ENCODE results near the gene CYP4F3.
A peak's percentile ranks its signal among the peaks of the same experiment; 100 is the strongest.

The CYP4F3 gene

GRCh38 chr19:15621801-15622200 is 18.9 kb upstream of the CYP4F3 start:
- DNase-seq = no peak
- H3K36me3 ChIP-seq (ENCODE audit: control insufficient read depth in 4 of 4, insufficient read depth in 4 of 4, low read length in 3 of 4) = no peaks in the 10 kb centered on the region
- ChIA-PET CTCF (no interaction called here), POLR2A (no interaction called here)
- H3K9me3 ChIP-seq (ENCODE audit: control extremely low read depth in 1 of 5, control insufficient read depth in 4 of 5, insufficient read depth in 2 of 5, low read depth in 1 of 5, low read length in 4 of 5) = peaks cover 0 to 2% (median 0%) of the 10 kb centered on the region in 5 experiments
- no peaks in the 10 kb centered on the region for H3K4me1 ChIP-seq (ENCODE audit: control extremely low read depth in 1 of 4, control insufficient read depth in 4 of 4, insufficient read depth in 4 of 4, low read length in 3 of 4)
- WGBS (ENCODE audit: insufficient coverage) = no CpG with 5 or more reads among the region's 1 CpG
- peaks cover 0 to 27% (median 2%) of the 10 kb centered on the region in 5 experiments for H3K27me3 ChIP-seq (replicated peaks in 2 of 5; ENCODE audit: control insufficient read depth in 4 of 5, insufficient read depth in 5 of 5, low read length in 4 of 5)
- no peak overlapping the region for H3K4me3 ChIP-seq (ENCODE audit: control insufficient read depth in 1 of 7, extremely low read depth in 1 of 7, insufficient read depth in 4 of 7, low read depth in 2 of 7, low read length in 6 of 7)
- H3K27ac ChIP-seq (ENCODE audit: insufficient read depth in 1 of 2, low read depth in 1 of 2, low read length in 2 of 2, poor library complexity in 1 of 2, severe bottlenecking in 2 of 2) = no peak overlapping the region

- H3K9me3 ChIP-seq (ENCODE audit: control extremely low read depth in 1 of 5, control insufficient read depth in 4 of 5, insufficient read depth in 2 of 5, low read depth in 1 of 5, low read length in 4 of 5) = peaks cover 0 to 2% (median 0%) of the 10 kb centered on the region in 5 experiments
- 76% methylated on average over 10 of the region's 11 CpGs for WGBS (ENCODE audit: insufficient coverage)
Measured at GRCh38 chr19:15622991-15623390, 17.7 kb upstream of the CYP4F3 start.

GRCh38 chr19:15623711-15624318 is 16.9 kb upstream of the CYP4F3 start:
- no peak overlapping the region for H3K4me3 ChIP-seq (ENCODE audit: control insufficient read depth in 1 of 7, extremely low read depth in 1 of 7, insufficient read depth in 4 of 7, low read depth in 2 of 7, low read length in 6 of 7)
- H3K27ac ChIP-seq (ENCODE audit: insufficient read depth in 1 of 2, low read depth in 1 of 2, low read length in 2 of 2, poor library complexity in 1 of 2, severe bottlenecking in 2 of 2) = no peak overlapping the region
- ChIA-PET POLR2A (no interaction called here), CTCF (no interaction called here)
- WGBS (ENCODE audit: insufficient coverage) = 17% methylated on average over 8 of the region's 9 CpGs
- no peaks in the 10 kb centered on the region for H3K36me3 ChIP-seq (ENCODE audit: control insufficient read depth in 4 of 4, insufficient read depth in 4 of 4, low read length in 3 of 4)
- peak in 2 of 3 donors; percentile 50 to 56 for DNase-seq
- peaks cover 0 to 33% (median 2%) of the 10 kb centered on the region in 5 experiments for H3K27me3 ChIP-seq (replicated peaks in 2 of 5; ENCODE audit: control insufficient read depth in 4 of 5, insufficient read depth in 5 of 5, low read length in 4 of 5)
- peaks cover 0 to under 1% (median 0%) of the 10 kb centered on the region in 4 experiments for H3K4me1 ChIP-seq (ENCODE audit: control extremely low read depth in 1 of 4, control insufficient read depth in 4 of 4, insufficient read depth in 4 of 4, low read length in 3 of 4)
- peaks cover 0 to 2% (median 0%) of the 10 kb centered on the region in 5 experiments for H3K9me3 ChIP-seq (ENCODE audit: control extremely low read depth in 1 of 5, control insufficient read depth in 4 of 5, insufficient read depth in 2 of 5, low read depth in 1 of 5, low read length in 4 of 5)

More at GRCh38 chr19:15622991-15623390, 17.7 kb upstream of the CYP4F3 start:
- Histone ChIP-seq H3K27me3 (replicated peaks in 2 of 5; ENCODE audit: control insufficient read depth in 4 of 5, insufficient read depth in 5 of 5, low read length in 4 of 5) (peaks cover 0 to 29% (median 2%) of the 10 kb centered on the region in 5 experiments), H3K4me3 (ENCODE audit: control insufficient read depth in 1 of 7, extremely low read depth in 1 of 7, insufficient read depth in 4 of 7, low read depth in 2 of 7, low read length in 6 of 7) (no peak overlapping the region), H3K36me3 (ENCODE audit: control insufficient read depth in 4 of 4, insufficient read depth in 4 of 4, low read length in 3 of 4) (no peaks in the 10 kb centered on the region), H3K4me1 (ENCODE audit: control extremely low read depth in 1 of 4, control insufficient read depth in 4 of 4, insufficient read depth in 4 of 4, low read length in 3 of 4) (no peaks in the 10 kb centered on the region), H3K27ac (ENCODE audit: insufficient read depth in 1 of 2, low read depth in 1 of 2, low read length in 2 of 2, poor library complexity in 1 of 2, severe bottlenecking in 2 of 2) (no peak overlapping the region)
- ChIA-PET CTCF (no interaction called here), POLR2A (no interaction called here)
- no peak for DNase-seq

- 58% methylated on average over 11 of the region's 22 CpGs for WGBS (ENCODE audit: insufficient coverage)
- no peak for DNase-seq
- Histone ChIP-seq H3K27ac (ENCODE audit: insufficient read depth in 1 of 2, low read depth in 1 of 2, low read length in 2 of 2, poor library complexity in 1 of 2, severe bottlenecking in 2 of 2) (no peak overlapping the region), H3K27me3 (replicated peaks in 2 of 5; ENCODE audit: control insufficient read depth in 4 of 5, insufficient read depth in 5 of 5, low read length in 4 of 5) (peaks cover 0 to 17% (median 2%) of the 10 kb centered on the region in 5 experiments), H3K9me3 (ENCODE audit: control extremely low read depth in 1 of 5, control insufficient read depth in 4 of 5, insufficient read depth in 2 of 5, low read depth in 1 of 5, low read length in 4 of 5) (no peaks in the 10 kb centered on the region), H3K4me1 (ENCODE audit: control extremely low read depth in 1 of 4, control insufficient read depth in 4 of 4, insufficient read depth in 4 of 4, low read length in 3 of 4) (peaks cover 0 to 5% (median 3%) of the 10 kb centered on the region in 4 experiments), H3K4me3 (ENCODE audit: control insufficient read depth in 1 of 7, extremely low read depth in 1 of 7, insufficient read depth in 4 of 7, low read depth in 2 of 7, low read length in 6 of 7) (no peak overlapping the region), H3K36me3 (ENCODE audit: control insufficient read depth in 4 of 4, insufficient read depth in 4 of 4, low read length in 3 of 4) (no peaks in the 10 kb centered on the region)
- ChIA-PET POLR2A (no interaction called here), CTCF (interaction anchor here (1.2 kb wide), 1 partner anchor 181 kb away, joined by 3 read pairs; no protein-coding TSS in a partner anchor)
Measured at GRCh38 chr19:15628236-15629002, 12.3 kb upstream of the CYP4F3 start.

GRCh38 chr19:15629003-15629880 is 11.5 kb upstream of the CYP4F3 start:
- Histone ChIP-seq H3K27me3 (replicated peaks in 2 of 5; ENCODE audit: control insufficient read depth in 4 of 5, insufficient read depth in 5 of 5, low read length in 4 of 5) (peaks cover 0 to 14% (median 2%) of the 10 kb centered on the region in 5 experiments), H3K9me3 (ENCODE audit: control extremely low read depth in 1 of 5, control insufficient read depth in 4 of 5, insufficient read depth in 2 of 5, low read depth in 1 of 5, low read length in 4 of 5) (no peaks in the 10 kb centered on the region), H3K4me1 (ENCODE audit: control extremely low read depth in 1 of 4, control insufficient read depth in 4 of 4, insufficient read depth in 4 of 4, low read length in 3 of 4) (peaks cover 0 to 6% (median 3%) of the 10 kb centered on the region in 4 experiments), H3K36me3 (ENCODE audit: control insufficient read depth in 4 of 4, insufficient read depth in 4 of 4, low read length in 3 of 4) (no peaks in the 10 kb centered on the region), H3K4me3 (ENCODE audit: control insufficient read depth in 1 of 7, extremely low read depth in 1 of 7, insufficient read depth in 4 of 7, low read depth in 2 of 7, low read length in 6 of 7) (peak overlapping the region in 1 of 7 experiments; percentile 10), H3K27ac (ENCODE audit: insufficient read depth in 1 of 2, low read depth in 1 of 2, low read length in 2 of 2, poor library complexity in 1 of 2, severe bottlenecking in 2 of 2) (no peak overlapping the region)
- 11% methylated on average over 20 of the region's 25 CpGs for WGBS (ENCODE audit: insufficient coverage)
- peak; percentile 73 to 82 (median 76) for DNase-seq
- ChIA-PET POLR2A (no interaction called here), CTCF (interaction anchor here (0.6 to 1.2 kb wide), 7 partner anchors 54 to 628 kb away, joined by 3 to 4 read pairs (median 3); no protein-coding TSS in a partner anchor)

GRCh38 chr19:15631817-15632216 is 8.9 kb upstream of the CYP4F3 start:
- ChIA-PET CTCF (interaction anchor here (1.1 to 3.6 kb wide), 3 partner anchors 17 to 179 kb away, joined by 3 to 17 read pairs (median 5); no protein-coding TSS in a partner anchor), POLR2A (no interaction called here)
- peak; percentile 44 to 66 (median 55) for DNase-seq
- Histone ChIP-seq H3K9me3 (ENCODE audit: control extremely low read depth in 1 of 5, control insufficient read depth in 4 of 5, insufficient read depth in 2 of 5, low read depth in 1 of 5, low read length in 4 of 5) (peaks cover 0 to 3% (median 0%) of the 10 kb centered on the region in 5 experiments), H3K4me3 (ENCODE audit: control insufficient read depth in 1 of 7, extremely low read depth in 1 of 7, insufficient read depth in 4 of 7, low read depth in 2 of 7, low read length in 6 of 7) (no peak overlapping the region), H3K4me1 (ENCODE audit: control extremely low read depth in 1 of 4, control insufficient read depth in 4 of 4, insufficient read depth in 4 of 4, low read length in 3 of 4) (peaks cover 0 to 6% (median 4%) of the 10 kb centered on the region in 4 experiments), H3K27me3 (replicated peaks in 2 of 5; ENCODE audit: control insufficient read depth in 4 of 5, insufficient read depth in 5 of 5, low read length in 4 of 5) (peaks cover 0 to 23% (median 2%) of the 10 kb centered on the region in 5 experiments), H3K27ac (ENCODE audit: insufficient read depth in 1 of 2, low read depth in 1 of 2, low read length in 2 of 2, poor library complexity in 1 of 2, severe bottlenecking in 2 of 2) (no peak overlapping the region), H3K36me3 (ENCODE audit: control insufficient read depth in 4 of 4, insufficient read depth in 4 of 4, low read length in 3 of 4) (no peaks in the 10 kb centered on the region)
- no CpG with 5 or more reads among the region's 9 CpGs for WGBS (ENCODE audit: insufficient coverage)

Data from common myeloid progenitor, CD34-positive (primary cell).